ENCODE data around the gene UROC1.

The UROC1 gene

DNA sequence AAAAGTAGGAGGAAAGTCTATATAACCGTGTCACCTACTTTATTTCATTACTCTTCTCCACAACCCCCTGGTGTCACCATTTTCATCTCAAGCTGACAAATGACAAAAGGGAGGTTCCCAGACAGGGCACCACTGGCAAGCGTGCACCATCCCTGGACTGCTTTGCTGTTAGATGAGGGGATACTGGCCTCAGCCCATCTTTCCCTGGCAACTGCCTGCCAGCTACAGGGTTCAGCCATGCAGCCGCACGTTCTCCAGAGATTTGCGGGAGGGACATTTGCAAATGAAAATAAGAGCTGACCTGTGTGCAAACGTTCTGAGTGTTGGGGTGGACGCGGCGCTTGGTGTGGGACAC is 660 bp downstream of the UROC1 start:
- Histone ChIP-seq H3K36me3 (ENCODE audit: control insufficient read depth, insufficient read depth, low read length) (no peaks in the 10 kb centered on the region), H4K5ac (ENCODE audit: low read length) (no peak overlapping the region), H3K4ac (ENCODE audit: low read depth, low read length) (no peak overlapping the region), H3K56ac (ENCODE audit: low read length) (no peak overlapping the region), H2AK5ac (ENCODE audit: low read length) (no peak overlapping the region), H2BK5ac (ENCODE audit: low read length) (no peak overlapping the region), H3K79me1 (ENCODE audit: low read length) (no peaks in the 10 kb centered on the region), H2BK120ac (ENCODE audit: low read depth, low read length) (no peak overlapping the region), H3K23ac (ENCODE audit: low read length) (no peak overlapping the region), H3K79me2 (ENCODE audit: control insufficient read depth, insufficient read depth, low read length) (no peaks in the 10 kb centered on the region), H4K8ac (ENCODE audit: low read depth, low read length) (no peak overlapping the region), H3K4me3 (ENCODE audit: low read length) (no peak overlapping the region), H3K4me2 (ENCODE audit: low read length) (no peak overlapping the region), H2BK15ac (replicated peaks; ENCODE audit: low read depth) (no peak overlapping the region), H3K9ac (ENCODE audit: low read length) (no peak overlapping the region), H3K27me3 (ENCODE audit: insufficient read depth, low read length, poor library complexity) (no peaks in the 10 kb centered on the region), H3K27ac (ENCODE audit: low read depth, low read length) (no peak overlapping the region), H3K18ac (ENCODE audit: low read length) (no peak overlapping the region), H3K4me1 (ENCODE audit: control insufficient read depth, low read depth, low read length) (no peaks in the 10 kb centered on the region)
- no peak for DNase-seq
- WGBS (ENCODE audit: extremely low coverage, insufficient coverage, low lambda C conversion rate): no CpG with 5 or more reads among the region's 9 CpGs

DNA sequence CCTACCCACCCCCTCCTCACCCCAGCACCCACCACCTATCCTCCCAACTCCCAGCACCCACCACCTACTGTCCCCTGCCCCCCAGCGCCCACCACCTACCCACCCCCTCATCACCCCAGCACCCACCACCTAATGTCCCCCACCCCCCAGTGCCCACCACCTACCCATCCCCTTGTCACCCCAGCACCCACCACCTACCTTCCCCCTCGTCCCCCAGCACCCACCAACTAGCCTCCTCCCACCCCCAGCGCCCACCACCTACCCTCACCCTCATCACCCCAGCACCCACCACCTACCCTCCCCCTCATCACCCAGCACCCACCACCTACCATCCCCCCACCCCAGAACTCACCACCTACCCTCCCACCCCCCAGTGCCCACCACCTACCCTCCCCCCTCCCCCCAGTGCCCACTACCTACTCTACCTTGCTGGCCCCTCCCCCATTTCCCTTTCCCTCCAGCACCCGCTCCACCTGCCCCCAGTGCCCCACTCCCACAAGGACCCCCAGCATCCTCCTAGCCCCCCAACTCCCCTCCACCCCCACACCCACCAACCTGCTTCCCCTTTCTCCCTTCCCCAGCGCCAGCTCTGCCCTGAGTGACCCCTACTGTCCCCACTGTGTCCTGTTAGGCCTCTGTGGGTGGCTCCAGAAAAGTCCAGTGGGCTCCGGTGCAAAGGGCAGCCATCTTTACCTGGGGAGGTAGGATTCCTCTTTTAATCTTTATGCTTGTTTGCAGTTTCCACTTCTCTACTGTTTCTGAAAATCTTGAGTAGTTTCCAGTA is 1.2 kb downstream of the UROC1 start:
- Histone ChIP-seq H2BK120ac (ENCODE audit: low read depth, low read length) (no peak overlapping the region), H3K4me3 (ENCODE audit: low read length) (no peak overlapping the region), H2BK5ac (ENCODE audit: low read length) (no peak overlapping the region), H3K56ac (ENCODE audit: low read length) (no peak overlapping the region), H3K4me2 (ENCODE audit: low read length) (no peak overlapping the region), H3K4me1 (ENCODE audit: control insufficient read depth, low read depth, low read length) (no peaks in the 10 kb centered on the region), H3K4ac (ENCODE audit: low read depth, low read length) (no peak overlapping the region), H3K36me3 (ENCODE audit: control insufficient read depth, insufficient read depth, low read length) (no peaks in the 10 kb centered on the region), H3K23ac (ENCODE audit: low read length) (no peak overlapping the region), H3K79me1 (ENCODE audit: low read length) (no peaks in the 10 kb centered on the region), H4K5ac (ENCODE audit: low read length) (no peak overlapping the region), H3K18ac (ENCODE audit: low read length) (no peak overlapping the region), H3K27me3 (ENCODE audit: insufficient read depth, low read length, poor library complexity) (no peaks in the 10 kb centered on the region), H2AK5ac (ENCODE audit: low read length) (no peak overlapping the region), H3K79me2 (ENCODE audit: control insufficient read depth, insufficient read depth, low read length) (no peaks in the 10 kb centered on the region), H4K8ac (ENCODE audit: low read depth, low read length) (no peak overlapping the region), H2BK15ac (replicated peaks; ENCODE audit: low read depth) (no peak overlapping the region), H3K9ac (ENCODE audit: low read length) (no peak overlapping the region), H3K27ac (ENCODE audit: low read depth, low read length) (no peak overlapping the region)
- no peak for DNase-seq
- WGBS (ENCODE audit: extremely low coverage, insufficient coverage, low lambda C conversion rate): no CpG with 5 or more reads among the region's 6 CpGs

DNA sequence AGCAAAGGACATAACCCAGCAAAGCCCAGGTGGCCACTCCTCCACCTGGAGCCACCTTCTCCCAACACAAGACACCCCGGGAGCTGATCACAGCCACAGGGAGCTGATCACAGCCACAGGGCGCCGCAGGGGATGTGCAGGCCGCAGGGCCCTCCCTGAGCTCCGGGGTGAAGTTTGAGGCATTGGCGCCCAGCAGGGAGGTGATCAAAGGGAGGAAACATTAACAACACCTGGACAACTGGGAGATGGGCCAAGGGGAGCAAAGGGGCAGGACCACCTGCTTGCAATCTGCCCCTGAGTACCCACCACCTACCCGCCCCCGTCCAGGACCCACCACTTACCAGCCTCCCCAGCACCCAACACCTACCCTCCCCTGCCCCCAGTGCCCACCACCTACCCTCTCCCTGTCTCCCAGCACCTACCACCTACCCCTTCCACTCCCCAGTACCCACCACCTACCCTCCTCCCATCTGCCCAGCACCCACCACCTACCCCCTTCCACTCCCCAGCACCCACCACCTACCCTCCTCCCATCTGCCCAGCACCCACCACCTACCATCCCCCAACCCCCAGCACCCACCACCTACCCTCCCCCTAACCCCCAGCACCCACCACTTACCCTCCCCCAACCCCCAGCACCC is 2.4 kb downstream of the UROC1 start:
- Histone ChIP-seq H3K9ac (ENCODE audit: low read length) (no peak overlapping the region), H3K4me1 (ENCODE audit: control insufficient read depth, low read depth, low read length) (no peaks in the 10 kb centered on the region), H2BK5ac (ENCODE audit: low read length) (no peak overlapping the region), H3K27me3 (ENCODE audit: insufficient read depth, low read length, poor library complexity) (no peaks in the 10 kb centered on the region), H3K23ac (ENCODE audit: low read length) (no peak overlapping the region), H3K27ac (ENCODE audit: low read depth, low read length) (no peak overlapping the region), H3K36me3 (ENCODE audit: control insufficient read depth, insufficient read depth, low read length) (no peaks in the 10 kb centered on the region), H2BK120ac (ENCODE audit: low read depth, low read length) (no peak overlapping the region), H3K79me1 (ENCODE audit: low read length) (no peaks in the 10 kb centered on the region), H3K56ac (ENCODE audit: low read length) (no peak overlapping the region), H3K4ac (ENCODE audit: low read depth, low read length) (no peak overlapping the region), H3K18ac (ENCODE audit: low read length) (no peak overlapping the region), H2BK15ac (replicated peaks; ENCODE audit: low read depth) (no peak overlapping the region), H2AK5ac (ENCODE audit: low read length) (no peak overlapping the region), H4K8ac (ENCODE audit: low read depth, low read length) (no peak overlapping the region), H3K79me2 (ENCODE audit: control insufficient read depth, insufficient read depth, low read length) (no peaks in the 10 kb centered on the region), H3K4me3 (ENCODE audit: low read length) (no peak overlapping the region), H3K4me2 (ENCODE audit: low read length) (no peak overlapping the region), H4K5ac (ENCODE audit: low read length) (no peak overlapping the region)
- WGBS (ENCODE audit: extremely low coverage, insufficient coverage, low lambda C conversion rate): no CpG with 5 or more reads among the region's 8 CpGs
- no peak for DNase-seq

DNA sequence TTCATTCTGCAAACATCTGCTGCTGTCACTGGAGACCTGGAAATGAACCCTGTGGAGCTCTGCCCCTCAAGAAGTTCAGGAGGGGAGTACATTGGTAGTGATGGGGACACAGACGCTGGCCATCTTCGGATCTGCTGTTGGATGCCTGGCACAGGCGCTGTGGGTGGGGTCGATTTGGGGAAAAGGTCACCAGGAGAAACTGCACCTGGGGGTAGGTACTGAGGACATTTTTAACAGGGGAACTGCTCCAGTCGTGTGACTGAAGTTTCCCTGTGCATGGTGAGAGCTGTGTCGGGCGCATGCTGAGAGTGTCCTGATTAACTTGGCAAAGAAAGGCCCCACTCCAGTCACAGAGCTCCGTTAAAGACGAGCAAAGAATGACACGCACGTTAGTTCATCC is 3.4 kb downstream of the UROC1 start:
- Histone ChIP-seq H3K79me2 (ENCODE audit: control insufficient read depth, insufficient read depth, low read length) (no peaks in the 10 kb centered on the region), H2AK5ac (ENCODE audit: low read length) (no peak overlapping the region), H3K4me3 (ENCODE audit: low read length) (no peak overlapping the region), H4K5ac (ENCODE audit: low read length) (no peak overlapping the region), H3K4me2 (ENCODE audit: low read length) (no peak overlapping the region), H3K27ac (ENCODE audit: low read depth, low read length) (no peak overlapping the region), H2BK120ac (ENCODE audit: low read depth, low read length) (no peak overlapping the region), H3K18ac (ENCODE audit: low read length) (no peak overlapping the region), H3K23ac (ENCODE audit: low read length) (no peak overlapping the region), H3K79me1 (ENCODE audit: low read length) (no peaks in the 10 kb centered on the region), H2BK5ac (ENCODE audit: low read length) (no peak overlapping the region), H3K56ac (ENCODE audit: low read length) (no peak overlapping the region), H4K8ac (ENCODE audit: low read depth, low read length) (no peak overlapping the region), H3K4me1 (ENCODE audit: control insufficient read depth, low read depth, low read length) (no peaks in the 10 kb centered on the region), H2BK15ac (replicated peaks; ENCODE audit: low read depth) (no peak overlapping the region), H3K27me3 (ENCODE audit: insufficient read depth, low read length, poor library complexity) (no peaks in the 10 kb centered on the region), H3K9ac (ENCODE audit: low read length) (no peak overlapping the region), H3K36me3 (ENCODE audit: control insufficient read depth, insufficient read depth, low read length) (no peaks in the 10 kb centered on the region), H3K4ac (ENCODE audit: low read depth, low read length) (no peak overlapping the region)
- no CpG with 5 or more reads among the region's 11 CpGs for WGBS (ENCODE audit: extremely low coverage, insufficient coverage, low lambda C conversion rate)
- no peak for DNase-seq

DNA sequence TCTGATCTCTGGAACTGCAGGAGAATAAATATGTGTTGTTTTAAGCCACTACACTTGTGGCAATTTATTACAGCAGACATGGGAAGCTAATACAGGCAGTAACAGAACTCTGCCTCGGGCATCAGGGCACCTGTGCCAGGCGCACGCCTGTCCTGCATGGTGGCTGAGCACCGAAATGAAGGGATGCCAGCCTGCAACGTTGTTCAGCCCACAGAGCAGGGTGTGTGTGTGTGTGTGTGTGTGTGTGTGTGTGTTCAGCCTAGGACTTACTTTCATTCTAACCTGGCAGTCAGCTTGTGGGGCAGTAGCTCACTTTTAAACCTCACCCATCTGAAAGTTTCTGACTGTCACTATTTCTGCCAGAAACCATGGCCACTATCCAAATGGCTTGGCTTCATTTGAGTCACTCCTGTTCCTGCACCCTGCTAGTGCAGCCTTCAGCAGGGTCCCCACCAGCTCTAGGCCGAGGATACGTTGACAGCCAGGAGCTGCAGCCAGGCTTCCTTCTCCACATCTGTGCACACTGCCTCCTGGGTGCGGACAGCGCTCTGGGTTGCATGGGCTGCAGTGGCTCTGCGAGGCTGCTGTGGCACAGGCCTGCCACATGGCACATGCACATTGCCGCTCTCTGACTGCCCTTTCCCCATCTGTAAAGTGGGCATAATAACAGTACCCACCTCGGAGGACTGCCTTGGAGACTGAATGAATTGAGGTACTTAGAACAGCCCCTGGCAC is 4.5 kb downstream of the UROC1 start:
- Histone ChIP-seq H2BK15ac (replicated peaks; ENCODE audit: low read depth) (no peak overlapping the region), H3K4me3 (ENCODE audit: low read length) (no peak overlapping the region), H3K56ac (ENCODE audit: low read length) (no peak overlapping the region), H3K27me3 (ENCODE audit: insufficient read depth, low read length, poor library complexity) (no peaks in the 10 kb centered on the region), H3K9ac (ENCODE audit: low read length) (no peak overlapping the region), H4K5ac (ENCODE audit: low read length) (no peak overlapping the region), H3K4me1 (ENCODE audit: control insufficient read depth, low read depth, low read length) (no peaks in the 10 kb centered on the region), H3K36me3 (ENCODE audit: control insufficient read depth, insufficient read depth, low read length) (no peaks in the 10 kb centered on the region), H3K4ac (ENCODE audit: low read depth, low read length) (no peak overlapping the region), H3K27ac (ENCODE audit: low read depth, low read length) (no peak overlapping the region), H2BK120ac (ENCODE audit: low read depth, low read length) (no peak overlapping the region), H2BK5ac (ENCODE audit: low read length) (no peak overlapping the region), H4K8ac (ENCODE audit: low read depth, low read length) (no peak overlapping the region), H3K4me2 (ENCODE audit: low read length) (no peak overlapping the region), H3K23ac (ENCODE audit: low read length) (no peak overlapping the region), H3K79me1 (ENCODE audit: low read length) (no peaks in the 10 kb centered on the region), H3K18ac (ENCODE audit: low read length) (no peak overlapping the region), H3K79me2 (ENCODE audit: control insufficient read depth, insufficient read depth, low read length) (no peaks in the 10 kb centered on the region), H2AK5ac (ENCODE audit: low read length) (no peak overlapping the region)
- no CpG with 5 or more reads among the region's 12 CpGs for whole genome bisulfite sequencing (ENCODE audit: extremely low coverage, insufficient coverage, low lambda C conversion rate)
- no peak for DNase-seq

Data from mesendoderm (in vitro differentiated cells).